Right atrium auricular region (tissue), 2 donors: Measurements from ENCODE around the gene SULT1A3. TPM values are rescaled to one million over a fixed set of nuclear protein-coding genes. Genes with fewer than 3 reads are reported as not detected.
"Not testable (repeated sequence)": the region's sequence is repeated elsewhere in the genome, so short reads cannot be mapped to it uniquely, and the experiment has no call there.

Source experiments
- DNase-seq: peaks from one replicate; pipeline ENCODE4 v3.0.0-alpha.2; 2019; ENCODE audit warnings: low spot score
- H3K27ac ChIP-seq, 2 donors: fragments of 200-600 bp; sonication (generic); 1 replicate in 1 of 2; 2 replicates in 1 of 2; pipeline ENCODE4 v1.5.1; 2016 to 2019
- H3K27me3 ChIP-seq, 2 donors: fragments of 200-600 bp; sonication (generic); one replicate each; pipeline versions ENCODE4 v1.5.1 to v1.6.0; 2017 to 2019
- H3K36me3 ChIP-seq: fragments of 200-600 bp; sonication (generic); one replicate; pipeline ENCODE4 v1.5.1; 2016
- H3K4me1 ChIP-seq, 2 donors: fragments of 200-600 bp; sonication (generic); one replicate each; pipeline versions ENCODE4 v1.5.1 to v1.6.0; 2017 to 2019
- H3K4me3 ChIP-seq, 2 donors: fragments of 200-600 bp; sonication (generic); 1 replicate in 1 of 2; 2 replicates in 1 of 2; pipeline ENCODE4 v1.5.1; 2017 to 2019; ENCODE audit warnings: mild to moderate bottlenecking in 1 of 2, moderate library complexity in 1 of 2
- H3K9me3 ChIP-seq, 2 donors: fragments of 200-600 bp; sonication (generic); one replicate each; pipeline ENCODE4 v1.5.1; 2019
- CTCF ChIP-seq, 2 donors: fragments of 200-600 bp; sonication (generic); IDR thresholded peaks; one replicate each; pipeline ENCODE4 v1.5.1; 2019; ENCODE audit warnings: antibody characterized with exemption in 2 of 2
- total RNA-seq, 2 donors: library from RNA; depleted of rRNA; stranded (reverse); fragments of >200 nt; gene quantifications; one replicate each; pipeline ENCODE4 v1.1.0, GENCODE V29; 2016

SULT1A3 gene
- total RNA-seq = 1 to 10 TPM; 2.0 to 7.4 TPM

- H3K27ac ChIP-seq, H3K36me3 ChIP-seq, H3K4me1 ChIP-seq, H3K9me3 ChIP-seq, DNase-seq, H3K27me3 ChIP-seq, H3K4me3 ChIP-seq: not testable (repeated sequence)
These were observed at the start of gene SULT1A3 for GRCh38 chr16:30199049-30199448. Gene SULT1A3, plus strand, starts transcription at chr16:30199255. Its CDS starts 1,474 bp downstream, at chr16:30200729.

- Histone ChIP-seq H3K9me3 (peaks cover 0 to 12% of the 10 kb centered on the region in 2 donors), H3K27ac (no peak overlapping the region), H3K4me1 (no peaks in the 10 kb centered on the region), H3K4me3 (no peak overlapping the region), H3K36me3 (no peaks in the 10 kb centered on the region), H3K27me3 (no peaks in the 10 kb centered on the region)
- DNase-seq = no peak
- no peak for TF ChIP-seq CTCF (IDR thresholded peaks at IDR 0.05)
These were observed 48.0 kb upstream of the SULT1A3 start for GRCh38 chr16:30151091-30151490.

- Histone ChIP-seq H3K27ac (no peak overlapping the region), H3K27me3 (no peaks in the 10 kb centered on the region), H3K4me3 (no peak overlapping the region), H3K36me3 (no peaks in the 10 kb centered on the region), H3K9me3 (peaks cover 0 to 12% of the 10 kb centered on the region in 2 donors), H3K4me1 (no peaks in the 10 kb centered on the region)
- no peak for TF ChIP-seq CTCF (IDR thresholded peaks at IDR 0.05)
- DNase-seq = no peak
These were observed 46.5 kb upstream of the SULT1A3 start for GRCh38 chr16:30152517-30152916.

- Histone ChIP-seq H3K36me3 (no peaks in the 10 kb centered on the region), H3K4me3 (no peak overlapping the region), H3K27ac (no peak overlapping the region), H3K27me3 (no peaks in the 10 kb centered on the region), H3K9me3 (no peaks in the 10 kb centered on the region), H3K4me1 (no peaks in the 10 kb centered on the region)
- no peak for DNase-seq
- no peak for TF ChIP-seq CTCF (IDR thresholded peaks at IDR 0.05)
These were observed 43.9 kb upstream of the SULT1A3 start for GRCh38 chr16:30155188-30155587.

GRCh38 chr16:30157214-30157613 lies 41.8 kb upstream of the SULT1A3 start:
- no peaks in the 10 kb centered on the region for H3K4me1 ChIP-seq
- no peak overlapping the region for H3K4me3 ChIP-seq
- no peaks in the 10 kb centered on the region for H3K27me3 ChIP-seq
- no peak for DNase-seq
- H3K9me3 ChIP-seq = no peaks in the 10 kb centered on the region
- no peak for TF ChIP-seq CTCF (IDR thresholded peaks at IDR 0.05)
- no peak overlapping the region for H3K27ac ChIP-seq
- H3K36me3 ChIP-seq = no peaks in the 10 kb centered on the region

GRCh38 chr16:30163538-30163937 lies 35.5 kb upstream of the SULT1A3 start:
- Histone ChIP-seq H3K27me3 (no peaks in the 10 kb centered on the region), H3K4me1 (no peaks in the 10 kb centered on the region), H3K4me3 (no peak overlapping the region), H3K9me3 (no peaks in the 10 kb centered on the region), H3K36me3 (no peaks in the 10 kb centered on the region), H3K27ac (no peak overlapping the region)
- no peak for TF ChIP-seq CTCF (IDR thresholded peaks at IDR 0.05)
- no peak for DNase-seq
